GM18505 (cell line): ENCODE results near the gene ZEB1.
"Not testable (repeated sequence)": the region's sequence is repeated elsewhere in the genome, so short reads cannot be mapped to it uniquely, and the experiment has no call there.

Source experiments
- ATAC-seq: cut with Tn5 transposase; IDR thresholded peaks from one replicate; pipeline ENCODE4 v1.9.1; 2021; ENCODE audit not compliant: unreplicated experiment
- POLR2A ChIP-seq: IDR thresholded peaks from 4 replicates; pipeline ENCODE4 v1.6.1; 2011; ENCODE audit warnings: borderline replicate concordance; ENCODE audit not compliant: insufficient read depth, insufficient read length; ENCODE audit errors: extremely low read depth

The ZEB1 gene

GRCh38 chr10:31396376-31396775, 77.4 kb downstream of the ZEB1 start:
- TF ChIP-seq POLR2A, result no peak
- ATAC-seq, result no peak

GRCh38 chr10:31397852-31398251, 78.8 kb downstream of the ZEB1 start:
- ATAC-seq, result no peak
- no peak for TF ChIP-seq POLR2A

GRCh38 chr10:31399171-31399570, 80.2 kb downstream of the ZEB1 start:
- ATAC-seq, result no peak
- no peak for TF ChIP-seq POLR2A

- TF ChIP-seq POLR2A, result no peak
- no peak for ATAC-seq
Measured at GRCh38 chr10:31399631-31400030, 80.6 kb downstream of the ZEB1 start.

DNA sequence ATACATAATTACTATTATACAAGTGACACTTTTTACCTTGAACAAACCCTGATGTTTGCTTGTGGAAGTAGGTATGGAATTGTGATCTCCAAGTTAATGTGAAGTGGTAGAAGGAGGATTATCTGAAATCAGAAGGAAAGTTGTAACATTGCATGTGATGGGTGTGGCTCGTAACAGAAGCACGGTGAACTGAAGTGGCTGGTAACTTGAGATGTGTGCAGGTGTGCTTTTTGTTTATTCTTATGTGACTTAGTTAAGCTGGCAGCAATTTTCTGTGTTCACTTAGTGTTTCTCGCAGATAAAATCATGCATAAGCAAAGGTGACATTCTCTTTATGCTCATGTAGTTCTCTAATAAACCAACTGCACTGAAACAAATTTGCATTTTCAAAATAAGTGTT, 82.3 kb downstream of the ZEB1 start:
- no peak for ATAC-seq

DNA sequence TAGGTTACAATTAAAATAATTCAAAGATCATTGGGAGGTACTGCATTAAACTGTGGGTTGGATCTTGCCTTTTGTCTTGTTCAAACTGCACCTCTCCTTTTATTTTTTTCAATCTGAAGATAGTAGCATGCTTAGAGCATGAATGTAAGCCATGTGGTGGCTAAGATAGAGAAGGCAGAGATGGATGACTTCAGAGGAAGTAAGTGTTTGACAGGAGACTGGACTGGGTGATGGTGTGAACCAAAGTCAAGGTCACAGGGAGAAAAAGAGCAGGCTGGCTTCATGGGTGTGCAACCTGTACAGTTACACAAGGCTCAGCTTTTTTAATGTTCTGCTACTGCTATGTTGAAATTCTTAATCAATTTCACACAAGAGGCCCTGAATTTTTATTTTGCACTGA, 85.6 kb downstream of the ZEB1 start:
- no peak for TF ChIP-seq POLR2A
- no peak for ATAC-seq

More for the DNA sequence above, 82.3 kb downstream of the ZEB1 start:
- TF ChIP-seq POLR2A, result no peak

GRCh38 chr10:31405829-31406228, 86.8 kb downstream of the ZEB1 start:
- not testable (repeated sequence) for ATAC-seq

DNA sequence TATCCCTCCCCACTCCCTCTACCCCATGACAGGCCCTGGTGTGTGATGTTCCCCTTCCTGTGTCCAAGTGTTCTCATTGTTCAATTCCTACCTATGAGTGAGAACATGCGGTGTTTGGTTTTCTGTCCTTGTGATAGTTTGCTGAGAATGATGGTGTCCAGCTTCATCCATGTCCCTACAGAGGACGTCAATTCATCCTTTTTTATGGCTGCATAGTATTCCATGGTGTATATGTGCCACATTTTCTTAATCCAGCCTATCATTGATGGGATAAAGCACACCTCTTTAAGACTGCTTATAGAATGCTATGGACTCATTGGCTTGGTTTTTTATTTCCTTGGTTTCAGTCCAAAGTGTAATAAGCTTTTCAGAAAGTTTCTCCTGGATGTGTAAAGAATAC, 93.4 kb downstream of the ZEB1 start:
- not testable (repeated sequence) for ATAC-seq

- no peak for ATAC-seq
- no peak for TF ChIP-seq POLR2A
Measured at GRCh38 chr10:31413325-31413724, 94.3 kb downstream of the ZEB1 start.

- no peak for TF ChIP-seq POLR2A
- ATAC-seq, result no peak
Measured at GRCh38 chr10:31418481-31418880, 99.5 kb downstream of the ZEB1 start.

- ATAC-seq, result no peak
- TF ChIP-seq POLR2A, result no peak
Measured at GRCh38 chr10:31419394-31420063, 100.5 kb downstream of the ZEB1 start.

DNA sequence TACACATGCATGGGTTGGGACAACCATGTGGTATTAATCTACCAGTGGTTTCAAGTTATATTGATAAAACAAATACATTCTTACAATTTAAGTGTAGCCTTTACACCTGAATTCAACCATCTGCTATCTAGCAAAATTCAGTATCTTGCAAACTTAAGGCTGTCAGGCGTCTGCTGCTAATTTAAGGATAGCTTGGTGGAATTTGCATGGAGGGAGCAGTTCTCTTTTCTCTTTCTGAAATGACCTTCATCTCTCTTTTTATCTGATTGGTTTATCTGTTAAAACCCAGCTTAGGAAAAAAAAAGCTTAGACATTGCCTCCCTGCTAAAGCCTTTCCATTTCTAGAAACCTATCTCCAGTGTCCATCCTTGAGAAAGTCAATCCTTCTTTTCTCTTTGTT, 102.3 kb downstream of the ZEB1 start:
- no peak for TF ChIP-seq POLR2A
- ATAC-seq, result no peak

DNA sequence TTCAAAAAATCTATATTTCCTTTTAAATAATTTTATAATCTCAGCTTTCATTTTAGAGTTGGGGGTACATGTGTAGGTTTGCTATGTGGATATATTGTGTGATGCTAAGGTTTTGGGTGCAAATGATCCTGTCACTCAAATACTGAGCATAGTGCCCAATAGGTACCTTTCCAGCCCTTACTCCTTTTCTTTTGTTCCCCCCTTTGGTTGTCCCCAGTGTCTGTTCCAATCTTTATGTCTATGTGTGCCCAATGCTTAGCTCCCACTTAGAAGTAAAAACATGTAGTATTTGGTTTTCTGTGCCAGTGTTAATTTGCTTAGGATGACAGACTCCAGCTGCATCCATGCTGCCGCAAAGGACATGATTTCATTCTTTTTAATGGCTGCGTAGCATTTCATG, 103.6 kb downstream of the ZEB1 start:
- no peak for TF ChIP-seq POLR2A

DNA sequence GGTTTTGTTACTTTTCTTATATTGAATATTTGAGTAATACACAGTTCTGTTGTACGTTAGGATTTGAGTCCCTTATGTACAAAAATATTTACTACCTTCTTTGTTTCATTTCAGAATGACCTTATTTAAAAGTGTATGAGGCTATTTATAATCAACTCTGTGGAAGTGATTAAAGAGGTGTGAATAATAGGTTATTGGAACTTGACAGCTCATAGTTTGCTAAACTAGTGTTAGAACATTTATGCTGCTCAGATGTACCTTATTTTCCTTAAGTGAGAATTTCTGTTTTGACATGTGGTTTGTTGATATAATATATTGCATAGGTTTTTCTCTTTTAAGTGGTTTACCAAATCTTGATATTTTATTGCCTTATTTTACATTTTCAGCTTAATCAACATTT, 105.5 kb downstream of the ZEB1 start:
- no peak for TF ChIP-seq POLR2A
- ATAC-seq, result no peak

More for the DNA sequence above, 103.6 kb downstream of the ZEB1 start:
- ATAC-seq, result no peak

- TF ChIP-seq POLR2A, result no peak
- no peak for ATAC-seq
Measured at GRCh38 chr10:31426401-31426800, 107.4 kb downstream of the ZEB1 start.

- ATAC-seq, result not testable (repeated sequence)
Measured at GRCh38 chr10:31427334-31427733, 108.3 kb downstream of the ZEB1 start.

DNA sequence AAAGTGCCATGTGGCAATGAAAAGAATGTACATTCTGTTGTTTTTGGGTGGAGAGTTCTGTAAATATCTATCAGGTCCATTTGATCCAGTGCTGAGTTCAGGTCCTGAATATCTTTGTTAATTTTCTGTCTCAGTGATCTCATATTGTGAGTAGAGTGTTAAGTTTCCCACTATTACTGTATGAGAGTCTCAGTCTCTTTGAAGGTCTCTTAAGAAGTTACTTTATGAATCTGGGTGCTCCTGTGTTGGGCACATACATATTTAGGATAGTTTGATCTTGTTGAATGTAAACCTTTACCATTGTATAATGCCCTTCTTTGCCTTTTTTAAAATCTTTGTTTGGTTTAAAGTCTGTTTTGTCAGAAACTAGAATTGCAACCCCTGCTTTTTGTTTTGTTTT, 109.5 kb downstream of the ZEB1 start:
- not testable (repeated sequence) for ATAC-seq
